HEK293 (cell line): ENCODE measurements around the gene CORO7.
A peak's percentile ranks its signal among the peaks of the same experiment; 100 is the strongest.

Experiments used
- EGR2 ChIP-seq: fragments of 450-650 bp; formaldehyde crosslinking; IDR thresholded peaks from 2 replicates; pipeline ENCODE4 v1.5.1; 2016; ENCODE audit warnings: low read depth, missing biosample characterization, missing genetic modification characterization
- FEZF1 ChIP-seq: fragments of 450-650 bp; formaldehyde crosslinking; IDR thresholded peaks from 2 replicates; pipeline ENCODE4 v1.5.1; 2016; ENCODE audit warnings: missing biosample characterization, missing genetic modification characterization
- GLIS1 ChIP-seq: fragments of 450-650 bp; formaldehyde crosslinking; IDR thresholded peaks from 2 replicates; pipeline ENCODE4 v1.5.1; 2016; ENCODE audit warnings: missing biosample characterization, missing genetic modification characterization
- GLIS2 ChIP-seq: fragments of 450-650 bp; formaldehyde crosslinking; IDR thresholded peaks from 2 replicates; pipeline ENCODE4 v1.5.1; 2016; ENCODE audit warnings: missing biosample characterization, missing genetic modification characterization
- HOXD13 ChIP-seq: sonication (generic); formaldehyde crosslinking; IDR thresholded peaks from 2 replicates; pipeline ENCODE4 v1.8.0; 2022; ENCODE audit warnings: missing genetic modification reagents, borderline replicate concordance
- INSM2 ChIP-seq: fragments of 450-650 bp; formaldehyde crosslinking; IDR thresholded peaks from 2 replicates; pipeline ENCODE4 v1.5.1; 2016; ENCODE audit warnings: missing biosample characterization, missing genetic modification characterization
- KLF10 ChIP-seq: fragments of 450-650 bp; IDR thresholded peaks from 2 replicates; pipeline ENCODE4 v1.5.1; 2018; ENCODE audit warnings: missing biosample characterization, mild to moderate bottlenecking, missing genetic modification characterization
- MYNN ChIP-seq: fragments of 450-650 bp; formaldehyde crosslinking; IDR thresholded peaks from 2 replicates; pipeline ENCODE4 v1.5.1; 2016; ENCODE audit warnings: missing biosample characterization, missing genetic modification characterization, borderline replicate concordance
- PRDM1 ChIP-seq: fragments of 450-650 bp; formaldehyde crosslinking; IDR thresholded peaks from 2 replicates; pipeline ENCODE4; 2016; ENCODE audit warnings: missing biosample characterization, missing genetic modification characterization
- PRDM2 ChIP-seq: fragments of 450-650 bp; formaldehyde crosslinking; IDR thresholded peaks from 2 replicates; pipeline ENCODE4 v1.5.1; 2016; ENCODE audit warnings: missing biosample characterization, missing genetic modification characterization, borderline replicate concordance
- SP3 ChIP-seq: fragments of 450-650 bp; formaldehyde crosslinking; IDR thresholded peaks from 2 replicates; pipeline ENCODE4 v1.5.1; 2016; ENCODE audit warnings: missing biosample characterization, missing genetic modification characterization
- TSHZ1 ChIP-seq: fragments of 450-650 bp; formaldehyde crosslinking; IDR thresholded peaks from 2 replicates; pipeline ENCODE4 v1.5.1; 2016; ENCODE audit warnings: missing biosample characterization, missing genetic modification characterization, borderline replicate concordance
- ZBTB10 ChIP-seq: fragments of 450-650 bp; formaldehyde crosslinking; IDR thresholded peaks from 2 replicates; pipeline ENCODE4 v1.5.1; 2016; ENCODE audit warnings: missing biosample characterization, missing genetic modification characterization
- ZBTB21 ChIP-seq: fragments of 450-650 bp; formaldehyde crosslinking; IDR thresholded peaks from 2 replicates; pipeline ENCODE4 v1.5.1; 2017; ENCODE audit warnings: missing biosample characterization, missing genetic modification characterization
- ZFP3 ChIP-seq: fragments of 450-650 bp; formaldehyde crosslinking; IDR thresholded peaks from 2 replicates; pipeline ENCODE4 v1.5.1; 2016; ENCODE audit warnings: low read depth, missing biosample characterization, missing genetic modification characterization
- ZNF184 ChIP-seq: fragments of 450-650 bp; IDR thresholded peaks from 2 replicates; pipeline ENCODE4 v1.5.1; 2018; ENCODE audit warnings: missing biosample characterization, mild to moderate bottlenecking, missing genetic modification characterization
- ZNF2 ChIP-seq: fragments of 450-650 bp; formaldehyde crosslinking; IDR thresholded peaks from 2 replicates; pipeline ENCODE4 v1.5.1; 2016; ENCODE audit warnings: missing biosample characterization, missing genetic modification characterization
- ZNF221 ChIP-seq: fragments of 450-650 bp; formaldehyde crosslinking; IDR thresholded peaks from 2 replicates; pipeline ENCODE4 v1.5.1; 2017; ENCODE audit warnings: missing biosample characterization, missing genetic modification characterization, borderline replicate concordance
- ZNF488 ChIP-seq: fragments of 450-650 bp; formaldehyde crosslinking; IDR thresholded peaks from 2 replicates; pipeline ENCODE4 v1.5.1; 2016; ENCODE audit warnings: missing biosample characterization, missing genetic modification characterization
- ZNF513 ChIP-seq: fragments of 450-650 bp; IDR thresholded peaks from 2 replicates; pipeline ENCODE4 v1.5.1; 2018; ENCODE audit warnings: missing biosample characterization, missing genetic modification characterization
- ZNF549 ChIP-seq: fragments of 450-650 bp; IDR thresholded peaks from 2 replicates; pipeline ENCODE4 v1.5.1; 2018; ENCODE audit warnings: missing biosample characterization, missing genetic modification characterization, mild to moderate bottlenecking, inconsistent platforms, moderate library complexity
- ZNF776 ChIP-seq: fragments of 450-650 bp; formaldehyde crosslinking; IDR thresholded peaks from 2 replicates; pipeline ENCODE4 v1.5.0; 2017; ENCODE audit warnings: missing biosample characterization, missing genetic modification characterization, borderline replicate concordance
- ZNF791 ChIP-seq: fragments of 450-650 bp; formaldehyde crosslinking; IDR thresholded peaks from 2 replicates; pipeline ENCODE4 v1.5.1; 2016; ENCODE audit warnings: missing biosample characterization, missing genetic modification characterization

CORO7 gene

GRCh38 chr16:4373909-4374742, 42.3 kb downstream of the CORO7 start (continued):
- no peak for TF ChIP-seq TSHZ1 (tag by site-specific recombination)
- TF ChIP-seq ZNF513: no peak
- TF ChIP-seq FEZF1 (tag by site-specific recombination): no peak
- TF ChIP-seq EGR2 (tag by site-specific recombination): peak; percentile 95
- TF ChIP-seq ZNF2 (tag by site-specific recombination): no peak
- peak; percentile 60 for TF ChIP-seq GLIS1 (tag by site-specific recombination)
- no peak for TF ChIP-seq ZNF221 (tag by site-specific recombination)
- TF ChIP-seq HOXD13 (CRISPR knock-in tag): no peak
- TF ChIP-seq INSM2: peak; percentile 26; the same call in 1 of the 2 replicates
- no peak for TF ChIP-seq ZBTB21
- 0 out of 2 replicates have a peak, but pooled peaks have one; percentile 15 for TF ChIP-seq KLF10
- TF ChIP-seq PRDM2: no peak
- no peak for TF ChIP-seq ZNF184 (tag by site-specific recombination)
- TF ChIP-seq GLIS2 (tag by site-specific recombination): no peak; the same call in 1 of the 2 replicates
- no peak for TF ChIP-seq ZBTB10 (tag by site-specific recombination)
- TF ChIP-seq ZFP3 (tag by site-specific recombination): no peak
- TF ChIP-seq MYNN: no peak
- TF ChIP-seq SP3 (tag by site-specific recombination): 0 out of 2 replicates have a peak, but pooled peaks have one; percentile 24
- no peak for TF ChIP-seq ZNF791 (tag by site-specific recombination)
- no peak for TF ChIP-seq PRDM1 (tag by site-specific recombination)
- TF ChIP-seq ZNF488 (tag by site-specific recombination): no peak
- no peak for TF ChIP-seq ZNF776 (tag by site-specific recombination)
- TF ChIP-seq ZNF549 (tag by site-specific recombination): no peak
